NCI-H1694 treated with DMSO at 0.1 percent for 48 hours (cell line): ENCODE results near the gene KAT6B.
"Not testable (repeated sequence)": the region's sequence is repeated elsewhere in the genome, so short reads cannot be mapped to it uniquely, and the experiment has no call there.

Source experiments
- DNase-seq: peaks from one replicate; lab custom pipeline; 2025; lab: John Stamatoyannopoulos, UW

KAT6B gene

DNA sequence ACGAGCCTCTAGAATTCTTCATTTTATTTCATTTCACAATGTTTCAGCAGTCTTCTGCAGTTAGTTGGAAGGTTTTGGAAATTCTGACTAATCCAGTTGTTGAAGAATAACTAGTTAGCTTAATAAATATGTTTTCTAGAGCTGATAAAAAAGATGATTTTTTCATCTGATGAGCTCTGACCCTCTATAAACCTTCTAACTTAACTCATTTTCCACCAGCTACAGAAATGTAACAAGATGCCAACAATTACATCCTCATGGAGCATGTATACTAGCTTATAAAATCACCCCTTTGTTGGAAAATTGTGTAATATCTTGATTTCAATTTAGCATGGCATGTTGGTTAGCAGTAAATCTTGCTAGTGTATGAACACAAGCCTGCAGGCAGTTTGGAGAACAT lies 33.1 kb downstream of the KAT6B start:
- DNase-seq, result no peak

DNA sequence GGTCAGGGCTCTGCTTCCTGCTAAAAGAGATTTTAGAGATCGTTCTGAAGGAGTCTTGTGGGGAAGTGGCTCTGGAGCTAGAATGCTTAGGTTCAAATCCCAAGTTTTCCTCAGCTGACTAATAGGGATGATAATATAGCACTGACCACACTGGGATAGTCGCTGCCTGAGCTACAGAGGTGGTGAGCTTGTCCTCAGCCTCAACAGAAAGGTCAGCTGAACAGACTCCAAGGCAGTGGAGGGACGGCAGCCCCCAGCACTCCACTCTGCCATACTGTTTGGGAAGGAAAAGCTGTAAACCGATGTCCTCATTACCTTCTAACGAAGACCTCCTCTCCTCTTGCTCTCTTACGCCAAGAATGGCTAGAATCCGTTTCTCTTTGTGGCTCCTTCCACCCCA lies 36.2 kb downstream of the KAT6B start:
- DNase-seq, result no peak

DNA sequence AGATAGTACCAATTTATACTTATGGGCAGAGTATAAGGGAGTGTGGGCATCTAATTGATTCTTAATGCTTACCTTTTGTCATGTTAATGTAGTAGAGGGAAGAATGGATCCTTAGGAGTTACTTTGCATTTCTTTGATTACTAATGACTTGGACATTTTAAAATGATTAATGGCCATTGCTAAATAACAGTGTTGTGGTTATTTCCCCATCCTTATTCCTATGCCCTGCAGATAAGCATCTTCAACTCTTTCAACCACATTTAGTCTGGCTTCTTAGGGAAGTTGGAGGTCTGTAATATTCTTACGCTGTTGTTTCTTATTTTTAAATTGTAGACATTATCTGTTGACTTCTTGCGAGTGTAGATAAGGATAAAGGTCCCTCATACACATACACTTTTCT lies 37.2 kb downstream of the KAT6B start:
- DNase-seq, result no peak

GRCh38 chr10:74867351-74867750 lies 41.0 kb downstream of the KAT6B start:
- DNase-seq, result no peak

DNA sequence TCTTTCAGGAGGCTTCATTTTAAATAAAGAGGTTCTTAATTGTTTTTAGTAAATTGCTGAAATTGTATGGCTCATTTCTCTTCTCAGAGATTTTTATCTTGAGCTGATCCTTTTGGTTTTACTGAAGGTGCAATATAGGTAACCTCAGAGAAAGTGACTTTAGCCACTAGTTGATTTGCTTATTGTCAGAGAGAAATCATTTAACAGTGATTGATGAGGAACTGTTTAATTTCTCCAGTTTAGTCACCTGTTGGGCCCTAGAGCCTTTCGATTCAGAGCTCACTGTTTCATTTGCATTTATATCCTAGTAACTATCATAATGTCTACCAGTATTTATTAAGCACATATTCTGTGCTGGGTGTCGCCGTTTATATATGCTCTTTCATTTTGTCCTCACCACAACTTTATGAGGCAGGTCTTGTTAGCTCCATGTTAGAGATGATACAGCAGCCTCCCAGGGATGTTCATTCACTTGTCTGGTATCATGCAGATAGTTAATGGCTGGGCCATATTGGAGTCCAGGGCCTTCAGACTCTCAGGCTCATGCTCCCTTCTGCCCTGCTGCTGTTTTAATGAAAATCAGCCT lies 42.1 kb downstream of the KAT6B start:
- DNase-seq, result no peak

GRCh38 chr10:74869635-74870034 lies 43.2 kb downstream of the KAT6B start:
- DNase-seq, result no peak

- DNase-seq, result no peak
Measured at GRCh38 chr10:74870191-74870590, 43.8 kb downstream of the KAT6B start.

DNA sequence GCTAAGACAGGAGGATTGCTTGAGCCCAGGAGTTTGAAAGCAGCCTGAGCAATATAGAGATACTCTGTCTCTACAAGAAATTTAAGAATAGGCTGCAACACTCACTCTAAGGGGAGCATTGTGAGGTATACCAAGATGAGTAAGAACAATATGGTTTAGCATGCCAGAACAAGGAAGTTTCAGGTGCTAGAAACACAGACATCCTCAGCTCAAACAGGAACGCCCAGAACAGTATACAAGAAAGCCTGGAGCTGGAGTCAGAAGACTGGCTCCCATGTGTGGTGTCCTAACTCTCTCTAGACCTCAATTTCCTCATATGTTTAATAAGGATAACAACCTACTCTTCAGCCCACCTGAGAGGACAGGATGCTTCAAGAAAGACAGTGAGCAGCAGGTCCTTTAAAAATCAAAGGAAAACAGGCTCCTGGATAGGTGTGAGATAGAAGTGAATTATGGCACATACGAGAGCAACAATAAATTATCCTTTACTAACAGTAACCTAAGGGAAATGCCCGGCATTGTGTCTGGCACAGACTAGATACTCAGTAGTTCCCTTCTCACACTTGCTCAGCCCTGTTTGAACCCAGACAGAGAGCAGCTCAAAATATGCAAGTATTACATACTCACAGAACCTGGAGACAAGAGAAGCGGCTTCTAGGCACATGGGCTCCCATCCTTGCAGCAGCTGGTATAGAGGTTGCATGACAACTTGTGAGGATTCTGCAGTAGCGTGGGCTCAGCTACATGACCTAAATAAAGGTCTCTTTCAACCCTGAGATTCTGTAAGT lies 45.4 kb downstream of the KAT6B start:
- DNase-seq, result no peak

GRCh38 chr10:74873803-74874454 lies 47.5 kb downstream of the KAT6B start:
- no peak for DNase-seq

GRCh38 chr10:74874649-74875048 lies 48.2 kb downstream of the KAT6B start:
- no peak for DNase-seq

DNA sequence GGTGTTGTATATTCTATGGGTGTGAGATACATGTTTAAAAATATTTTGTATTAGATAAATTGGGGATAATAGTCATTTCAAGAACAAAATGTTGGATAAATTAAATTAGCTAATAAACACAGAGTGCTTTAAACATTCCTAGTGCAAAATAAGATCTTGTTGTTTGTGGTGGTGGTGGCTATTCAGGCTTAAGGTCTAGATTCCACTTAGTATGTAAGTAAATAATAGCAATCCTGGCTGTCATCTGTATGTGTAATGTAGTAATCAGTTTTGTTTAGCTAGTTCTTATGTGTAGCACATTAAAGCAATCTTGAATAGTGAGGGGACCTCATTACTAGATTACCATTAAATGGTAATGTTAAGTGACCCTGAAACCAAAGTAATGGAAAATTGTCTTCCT lies 48.7 kb downstream of the KAT6B start:
- DNase-seq, result no peak

DNA sequence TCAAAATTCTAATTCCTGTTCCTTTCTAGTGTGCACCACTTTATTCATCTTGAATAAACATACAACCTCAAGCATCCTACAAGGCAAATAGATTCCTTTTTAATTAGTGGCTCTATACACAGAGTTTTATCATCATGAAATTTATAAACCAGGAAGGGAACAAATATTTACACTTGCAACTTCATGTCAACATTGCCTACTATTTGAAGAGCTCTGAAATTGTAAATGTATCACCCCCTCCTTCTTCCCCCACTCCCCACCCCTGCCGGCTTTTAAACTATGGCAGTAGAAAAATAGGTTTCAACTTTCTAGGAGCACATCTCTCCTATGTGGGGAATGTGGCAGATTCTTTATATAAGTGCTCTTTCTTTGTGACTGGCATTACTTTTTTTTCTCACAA lies 49.6 kb downstream of the KAT6B start:
- no peak for DNase-seq

DNA sequence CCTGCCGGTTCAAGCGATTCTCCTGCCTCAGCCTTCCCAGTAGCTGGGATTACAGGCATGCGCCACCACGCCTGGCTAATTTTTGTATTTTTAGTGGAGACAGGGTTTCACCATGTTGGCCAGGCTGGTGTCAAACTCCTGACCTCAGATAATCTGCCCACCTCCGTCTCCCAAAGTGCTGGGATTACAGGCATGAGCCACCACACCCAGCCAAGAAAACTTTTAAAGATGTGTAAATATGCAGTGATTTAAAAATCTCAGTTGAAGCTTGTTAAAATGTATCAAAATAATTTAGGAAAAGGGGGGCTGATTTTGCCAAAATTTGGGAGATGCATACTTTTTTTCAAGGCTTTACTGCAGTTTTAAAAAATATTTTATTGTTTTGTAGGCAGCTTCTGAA lies 50.7 kb downstream of the KAT6B start:
- DNase-seq, result not testable (repeated sequence)

DNA sequence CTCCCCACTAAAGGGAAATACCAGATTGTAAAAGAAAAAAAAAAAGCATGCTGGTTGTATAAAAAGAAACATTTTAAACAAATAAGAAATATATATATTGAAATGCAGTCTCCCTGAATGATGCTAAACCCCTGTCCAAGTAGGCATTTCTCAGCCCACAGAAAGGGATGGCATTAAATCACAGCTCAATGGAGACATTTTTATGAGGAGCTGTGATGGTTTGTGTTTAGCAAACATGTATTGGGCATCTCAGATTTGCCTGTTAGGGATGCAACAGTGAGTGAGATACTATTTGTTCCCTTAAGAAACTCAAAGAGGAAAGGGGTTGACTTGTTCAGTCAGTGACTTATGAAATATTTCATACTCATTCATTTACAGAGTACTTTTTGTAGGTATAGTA lies 51.5 kb downstream of the KAT6B start:
- no peak for DNase-seq

- no peak for DNase-seq
Measured at GRCh38 chr10:74880041-74880440, 53.6 kb downstream of the KAT6B start.

GRCh38 chr10:74881253-74881884 lies 55.0 kb downstream of the KAT6B start:
- no peak for DNase-seq

DNA sequence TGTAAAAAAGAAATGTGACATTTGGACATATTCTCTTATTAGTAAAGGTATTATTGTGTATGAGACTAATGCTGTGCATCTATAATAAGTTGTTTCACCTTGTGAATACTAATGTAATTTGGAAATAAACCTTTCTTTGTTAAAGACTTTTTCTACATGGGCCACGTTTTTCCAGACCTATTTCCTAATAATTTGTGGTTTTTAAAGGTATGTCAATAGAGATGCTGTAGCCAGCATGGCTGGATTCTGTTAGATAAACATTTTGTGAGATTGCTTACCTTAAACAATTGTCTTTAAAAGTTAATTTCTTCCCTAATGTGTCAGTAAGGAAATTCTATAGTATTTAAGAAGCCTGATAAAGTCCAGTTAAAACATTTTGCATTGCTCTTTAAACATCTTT lies 56.0 kb downstream of the KAT6B start:
- DNase-seq, result no peak

DNA sequence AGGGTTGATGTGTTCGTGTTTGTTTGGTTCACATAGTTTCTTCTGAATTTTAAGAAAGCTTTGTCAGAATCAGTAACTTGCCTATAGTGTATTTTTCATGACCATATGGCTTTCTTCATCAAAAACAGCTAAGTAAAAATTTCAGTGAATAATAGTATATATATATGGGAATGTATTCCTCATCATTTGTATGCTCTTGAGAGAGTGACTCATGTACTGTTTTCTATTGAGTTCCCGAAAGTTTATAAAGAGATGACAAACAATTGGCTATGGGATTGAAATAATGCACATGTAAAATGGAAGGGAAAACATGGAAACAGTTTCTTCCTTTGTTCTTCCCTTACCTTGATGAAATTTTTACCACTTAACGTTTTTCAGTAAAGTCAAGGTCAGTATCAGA lies 56.4 kb downstream of the KAT6B start:
- no peak for DNase-seq

DNA sequence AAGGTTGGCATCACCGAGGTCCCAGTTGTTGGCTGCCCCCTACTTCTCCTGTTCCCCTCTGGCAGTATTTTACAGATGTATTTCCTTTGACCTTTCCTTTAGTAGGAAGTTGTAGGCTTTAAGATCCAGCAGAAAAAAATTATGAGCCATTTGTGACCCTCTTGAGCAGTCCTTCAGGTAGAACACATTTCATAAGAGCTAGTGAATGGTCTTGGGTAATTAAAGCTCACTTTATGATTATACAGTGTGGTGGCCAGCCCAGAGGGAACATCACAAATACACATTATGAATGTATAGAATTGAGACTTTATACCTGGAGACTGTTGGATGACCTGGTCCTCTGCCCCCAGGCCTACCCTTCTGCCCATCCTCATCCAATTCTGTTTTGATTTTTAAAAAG lies 57.0 kb downstream of the KAT6B start:
- DNase-seq, result no peak

GRCh38 chr10:74887614-74888284 lies 61.3 kb downstream of the KAT6B start:
- DNase-seq, result no peak

DNA sequence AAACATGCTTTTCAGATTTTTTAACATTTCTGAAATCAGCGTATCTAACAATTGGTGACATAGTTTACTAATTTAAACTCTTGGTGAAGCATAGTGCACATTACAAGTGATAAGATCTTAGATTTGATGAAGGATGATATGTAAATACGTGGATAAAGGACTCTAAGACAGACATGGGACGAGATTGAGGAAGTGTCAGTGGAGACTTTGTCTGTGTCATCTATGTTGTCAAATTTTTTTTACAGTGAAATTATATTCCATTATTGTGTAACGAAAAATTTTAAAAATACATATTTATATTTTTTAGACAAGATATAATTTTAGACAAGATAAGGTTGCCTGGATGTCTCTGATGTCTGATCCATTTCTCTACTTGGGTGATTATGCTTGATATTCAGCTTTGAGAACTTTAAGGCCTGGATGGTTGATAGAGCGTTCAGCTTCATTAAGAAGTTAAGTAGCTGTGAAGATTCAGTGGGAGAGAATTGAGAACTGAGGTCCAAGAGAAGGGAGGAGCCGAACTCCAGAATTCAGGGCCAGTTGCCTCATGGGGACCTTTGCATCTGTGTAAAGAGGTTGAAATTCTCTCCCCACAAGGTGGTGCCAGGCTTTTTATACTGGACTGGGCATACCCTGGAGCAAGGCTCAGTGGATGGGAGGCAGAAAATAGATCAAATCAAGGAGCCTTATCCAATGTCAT lies 62.7 kb downstream of the KAT6B start:
- peak; percentile 3 for DNase-seq

DNA sequence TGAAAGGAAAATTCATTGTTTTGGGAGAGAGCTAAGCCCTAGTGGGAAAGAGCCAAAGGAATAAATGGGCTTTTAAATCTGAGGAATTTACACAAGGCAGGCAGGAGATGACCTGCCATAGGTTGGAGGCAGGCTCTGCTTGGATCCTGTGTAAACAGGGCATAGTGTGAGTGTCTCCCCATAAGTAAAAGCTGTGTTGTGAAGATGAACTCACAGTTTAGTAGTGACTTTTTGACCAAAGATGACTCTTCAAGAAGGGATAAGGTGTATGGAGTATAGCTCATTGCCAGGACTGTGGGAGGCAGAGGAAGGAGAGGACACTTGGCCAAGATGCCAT lies 63.2 kb downstream of the KAT6B start:
- DNase-seq, result no peak
